ENCODE data around the gene TMEM154. TPM values are rescaled to one million over a fixed set of nuclear protein-coding genes. Genes with fewer than 3 reads are reported as not detected.

The TMEM154 gene
- total RNA-seq, 2 experiments from 2014 or later: 18.1 to 20.8 TPM

- POLR2A ChIA-PET: no interaction called here
- H3K4me1 Mint-ChIP-seq (ENCODE audit: low read depth): no peaks in the 10 kb centered on the region
- DNase-seq: no peak
- intact Hi-C loops (cut with micrococcal nuclease): no loop called here
- H3K36me3 Mint-ChIP-seq: no peaks in the 10 kb centered on the region
- H3K9me3 Mint-ChIP-seq: no peaks in the 10 kb centered on the region
- no peak overlapping the region for H3K27ac Mint-ChIP-seq
- CTCF ChIA-PET: interaction anchor here (0.6 to 0.9 kb wide), 2 partner anchors 28 to 76 kb away, joined by 3 to 4 read pairs; no protein-coding TSS in a partner anchor
- no peak overlapping the region for H3K4me3 Mint-ChIP-seq
- H3K27me3 Mint-ChIP-seq: no peaks in the 10 kb centered on the region
Observed at GRCh38 chr4:152577708-152578396, 101.9 kb downstream of the TMEM154 start.

GRCh38 chr4:152575533-152575932 lies 104.3 kb downstream of the TMEM154 start:
- ChIA-PET CTCF (no interaction called here), POLR2A (no interaction called here)
- no peak for DNase-seq
- Mint-ChIP-seq H3K9me3 (no peaks in the 10 kb centered on the region), H3K27ac (no peak overlapping the region), H3K4me1 (ENCODE audit: low read depth) (no peaks in the 10 kb centered on the region), H3K36me3 (no peaks in the 10 kb centered on the region), H3K4me3 (no peak overlapping the region), H3K27me3 (no peaks in the 10 kb centered on the region)
- intact Hi-C loops (cut with micrococcal nuclease): no loop called here

GRCh38 chr4:152573861-152574260 lies 105.9 kb downstream of the TMEM154 start:
- no peaks in the 10 kb centered on the region for H3K36me3 Mint-ChIP-seq
- ChIA-PET POLR2A (no interaction called here), CTCF (interaction anchor here (1.0 kb wide), 1 partner anchor 113 kb away, joined by 3 read pairs; no protein-coding TSS in a partner anchor)
- H3K4me1 Mint-ChIP-seq (ENCODE audit: low read depth): no peaks in the 10 kb centered on the region
- no peak overlapping the region for H3K4me3 Mint-ChIP-seq
- intact Hi-C loops (cut with micrococcal nuclease): no loop called here
- no peaks in the 10 kb centered on the region for H3K9me3 Mint-ChIP-seq
- no peak overlapping the region for H3K27ac Mint-ChIP-seq
- DNase-seq: no peak
- no peaks in the 10 kb centered on the region for H3K27me3 Mint-ChIP-seq

- no peaks in the 10 kb centered on the region for H3K27me3 Mint-ChIP-seq
- no peaks in the 10 kb centered on the region for H3K9me3 Mint-ChIP-seq
- ChIA-PET POLR2A (no interaction called here), CTCF (interaction anchor here (0.7 kb wide), 1 partner anchor 12 kb away, joined by 3 read pairs; no protein-coding TSS in a partner anchor)
- no peaks in the 10 kb centered on the region for H3K36me3 Mint-ChIP-seq
- no peaks in the 10 kb centered on the region for H3K4me1 Mint-ChIP-seq (ENCODE audit: low read depth)
- H3K27ac Mint-ChIP-seq: no peak overlapping the region
- no peak overlapping the region for H3K4me3 Mint-ChIP-seq
- intact Hi-C loops (cut with micrococcal nuclease): no loop called here
- no peak for DNase-seq
Observed at GRCh38 chr4:152572417-152573086, 107.2 kb downstream of the TMEM154 start.

- Mint-ChIP-seq H3K4me1 (ENCODE audit: low read depth) (no peaks in the 10 kb centered on the region), H3K27me3 (no peaks in the 10 kb centered on the region), H3K36me3 (no peaks in the 10 kb centered on the region), H3K9me3 (no peaks in the 10 kb centered on the region), H3K4me3 (no peak overlapping the region), H3K27ac (no peak overlapping the region)
- CTCF ChIA-PET: no interaction called here
- intact Hi-C loops (cut with micrococcal nuclease): no loop called here
- no peak for DNase-seq
- POLR2A ChIA-PET: no interaction called here
Observed at GRCh38 chr4:152571770-152572169, 108.0 kb downstream of the TMEM154 start.

- H3K36me3 Mint-ChIP-seq: no peaks in the 10 kb centered on the region
- no peak overlapping the region for H3K27ac Mint-ChIP-seq
- ChIA-PET CTCF (no interaction called here), POLR2A (no interaction called here)
- intact Hi-C loops (cut with micrococcal nuclease): no loop called here
- H3K4me3 Mint-ChIP-seq: no peak overlapping the region
- no peaks in the 10 kb centered on the region for H3K9me3 Mint-ChIP-seq
- DNase-seq: no peak
- no peaks in the 10 kb centered on the region for H3K27me3 Mint-ChIP-seq
- H3K4me1 Mint-ChIP-seq (ENCODE audit: low read depth): no peaks in the 10 kb centered on the region
Observed at GRCh38 chr4:152571296-152571695, 108.5 kb downstream of the TMEM154 start.

Other genes starting within 250 kb of the TMEM154 start
- 10 to 100 TPM; 35.8 to 37.8 TPM for gene FBXW7, start 143.9 kb downstream of the TMEM154 start, total RNA-seq
- under 1 TPM; 0.15 to 0.31 TPM for gene TIGD4, start 99.7 kb upstream of the TMEM154 start, total RNA-seq
- 10 to 100 TPM in 1 of 2 experiments, 1 to 10 TPM in 1; 9.3 to 10.5 TPM for gene ARFIP1, start 100.0 kb upstream of the TMEM154 start, total RNA-seq

Measured in activated CD4-positive, alpha-beta memory T cell treated with anti-CD3 and anti-CD28 coated beads for 36 hours (primary cell).